Muscle layer of duodenum (tissue), 2 donors: Measurements from ENCODE around the gene ABHD8.
"Not testable (repeated sequence)": the region's sequence is repeated elsewhere in the genome, so short reads cannot be mapped to it uniquely, and the experiment has no call there.

Experiments
- H3K27ac ChIP-seq: one replicate; pipeline ENCODE4 v1.7.0; 2013; ENCODE audit warnings: mild to moderate bottlenecking, low read length
- H3K27me3 ChIP-seq: one replicate; pipeline ENCODE4 v1.7.0; 2013; ENCODE audit warnings: low read depth, mild to moderate bottlenecking, control low read depth, low read length
- H3K36me3 ChIP-seq, 2 donors: one replicate each; pipeline ENCODE4 v1.7.0; 2013; ENCODE audit warnings: low read length in 2 of 2, control low read depth in 1 of 2, mild to moderate bottlenecking in 1 of 2; ENCODE audit not compliant: insufficient read depth in 2 of 2, control insufficient read depth in 1 of 2
- H3K4me1 ChIP-seq, 2 donors: one replicate each; pipeline ENCODE4 v1.7.0; 2013; ENCODE audit warnings: low read length in 2 of 2, mild to moderate bottlenecking in 2 of 2, control low read depth in 1 of 2, moderate library complexity in 1 of 2; ENCODE audit not compliant: insufficient read depth in 2 of 2, control insufficient read depth in 1 of 2
- H3K4me3 ChIP-seq, 2 donors: one replicate each; pipeline ENCODE4 v1.7.0; 2013; ENCODE audit warnings: low read length in 2 of 2, low read depth in 1 of 2, mild to moderate bottlenecking in 1 of 2
- H3K9me3 ChIP-seq, 2 donors: one replicate each; pipeline ENCODE4 v1.7.0; 2013; ENCODE audit warnings: low read length in 2 of 2, control low read depth in 1 of 2, mild to moderate bottlenecking in 1 of 2; ENCODE audit not compliant: control insufficient read depth in 1 of 2
- donor health status: healthy.

Gene ABHD8

DNA sequence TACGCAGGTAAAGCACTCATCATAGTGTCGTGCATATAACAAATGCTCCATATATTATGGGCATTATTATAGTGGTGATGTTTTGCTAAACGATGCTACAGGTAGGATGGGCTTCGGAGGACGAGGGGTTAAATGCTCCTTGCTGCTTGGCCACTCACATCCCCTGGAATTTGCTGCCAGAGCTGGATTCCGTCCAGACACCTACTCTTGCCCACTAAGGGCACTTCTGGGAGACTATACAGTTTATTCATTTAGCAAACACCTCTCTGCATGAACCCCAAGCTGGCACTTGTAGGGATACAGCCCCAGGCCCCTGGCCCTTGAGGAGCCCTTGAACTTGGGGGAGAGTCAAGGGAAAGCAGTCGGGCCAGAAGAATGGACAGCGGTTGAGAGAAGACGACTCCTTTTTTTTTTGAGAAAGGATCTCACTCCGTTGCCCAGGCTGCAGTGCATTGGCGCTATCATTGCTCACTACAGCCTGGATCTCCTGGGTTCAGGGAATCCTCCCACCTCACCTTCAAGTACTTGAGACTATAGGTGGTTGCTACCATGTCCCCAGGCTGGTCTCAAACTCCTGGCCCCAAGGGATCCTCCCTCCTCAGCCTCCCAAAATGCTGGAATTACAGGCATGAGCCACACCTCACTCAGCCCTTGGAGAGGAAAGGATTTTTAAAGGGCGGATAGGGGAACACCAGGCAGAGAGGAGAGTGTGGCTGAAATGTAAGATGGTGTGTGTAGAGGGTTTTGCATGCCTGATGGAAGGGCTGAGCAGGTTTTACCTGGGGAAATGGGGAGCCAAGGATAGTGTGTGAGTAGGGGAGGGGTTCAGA, 1.4 kb upstream of the ABHD8 start:
- Histone ChIP-seq H3K4me1 (peaks cover 13 to 40% of the 10 kb centered on the region in 2 donors), H3K4me3 (no peak overlapping the region), H3K27me3 (no peaks in the 10 kb centered on the region), H3K27ac (peak overlapping the region; percentile 88), H3K36me3 (no peaks in the 10 kb centered on the region), H3K9me3 (no peaks in the 10 kb centered on the region)

DNA sequence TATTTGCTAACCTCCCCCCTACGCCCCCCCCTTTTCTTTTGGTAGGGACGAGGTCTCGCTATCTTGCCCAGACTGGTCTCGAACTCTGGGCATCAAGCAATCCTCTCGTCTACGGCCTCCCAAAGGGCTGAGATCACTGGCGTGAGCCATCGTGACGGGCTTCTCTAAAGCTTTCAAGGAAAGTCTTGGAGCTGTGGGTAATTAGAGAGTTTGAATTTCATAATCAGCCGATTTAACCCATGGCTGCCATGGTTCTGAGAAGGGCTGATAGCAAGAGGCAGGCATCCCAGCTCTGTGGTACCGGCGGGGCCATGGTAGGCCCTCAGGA, 679 bp upstream of the ABHD8 start:
- H3K27ac ChIP-seq: peak overlapping the region; percentile 1

DNA sequence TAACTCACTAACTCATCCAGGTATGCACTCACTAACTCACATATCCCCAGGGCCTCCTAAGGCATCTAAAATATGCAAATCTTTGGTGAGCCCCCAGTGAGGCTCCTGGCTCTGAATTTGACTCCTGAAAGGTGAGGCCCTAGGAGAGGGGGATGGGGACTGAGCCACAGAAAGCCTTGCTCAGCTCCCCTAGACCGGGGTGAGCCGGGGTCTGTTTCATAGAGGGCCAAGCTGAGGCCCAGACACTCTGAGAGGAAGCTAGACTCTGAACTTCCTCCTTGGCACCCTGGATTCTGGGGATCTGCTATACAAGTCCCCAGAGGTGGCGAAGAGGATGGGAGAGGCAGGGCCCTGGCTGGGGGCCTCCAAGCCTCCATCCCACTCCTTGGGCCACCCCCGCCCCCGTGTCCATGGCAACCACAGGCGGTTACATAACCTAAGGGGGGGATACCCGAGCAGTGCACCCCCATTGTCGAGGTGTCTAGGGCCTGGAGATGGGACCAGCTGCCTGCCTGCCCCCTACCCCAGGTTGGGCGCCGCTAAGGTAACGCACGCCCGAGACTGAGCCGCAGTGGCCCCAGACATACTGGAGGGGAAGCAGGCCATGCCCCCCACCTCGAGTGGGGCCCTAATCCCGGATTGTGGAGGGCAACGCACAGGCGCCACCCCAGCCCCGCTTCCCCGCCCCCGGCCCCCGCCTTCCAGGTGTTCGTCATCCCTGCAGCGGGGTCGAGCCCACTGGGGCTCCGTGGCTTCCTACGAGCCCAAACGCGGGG, 646 bp downstream of the ABHD8 start:
- peaks cover 13 to 40% of the 10 kb centered on the region in 2 donors for H3K4me1 ChIP-seq
- H3K27me3 ChIP-seq: no peaks in the 10 kb centered on the region
- H3K36me3 ChIP-seq: peaks cover 0 to 5% of the 10 kb centered on the region in 2 donors
- peak overlapping the region; percentile 48 to 79 for H3K4me3 ChIP-seq
- no peaks in the 10 kb centered on the region for H3K9me3 ChIP-seq
- H3K27ac ChIP-seq: no peak overlapping the region

More for the DNA sequence above, 679 bp upstream of the ABHD8 start:
- peaks cover 13 to 40% of the 10 kb centered on the region in 2 donors for H3K4me1 ChIP-seq
- no peaks in the 10 kb centered on the region for H3K27me3 ChIP-seq
- no peaks in the 10 kb centered on the region for H3K36me3 ChIP-seq
- H3K4me3 ChIP-seq: peak overlapping the region in 1 of 2 donors; percentile 79
- H3K9me3 ChIP-seq: no peaks in the 10 kb centered on the region

DNA sequence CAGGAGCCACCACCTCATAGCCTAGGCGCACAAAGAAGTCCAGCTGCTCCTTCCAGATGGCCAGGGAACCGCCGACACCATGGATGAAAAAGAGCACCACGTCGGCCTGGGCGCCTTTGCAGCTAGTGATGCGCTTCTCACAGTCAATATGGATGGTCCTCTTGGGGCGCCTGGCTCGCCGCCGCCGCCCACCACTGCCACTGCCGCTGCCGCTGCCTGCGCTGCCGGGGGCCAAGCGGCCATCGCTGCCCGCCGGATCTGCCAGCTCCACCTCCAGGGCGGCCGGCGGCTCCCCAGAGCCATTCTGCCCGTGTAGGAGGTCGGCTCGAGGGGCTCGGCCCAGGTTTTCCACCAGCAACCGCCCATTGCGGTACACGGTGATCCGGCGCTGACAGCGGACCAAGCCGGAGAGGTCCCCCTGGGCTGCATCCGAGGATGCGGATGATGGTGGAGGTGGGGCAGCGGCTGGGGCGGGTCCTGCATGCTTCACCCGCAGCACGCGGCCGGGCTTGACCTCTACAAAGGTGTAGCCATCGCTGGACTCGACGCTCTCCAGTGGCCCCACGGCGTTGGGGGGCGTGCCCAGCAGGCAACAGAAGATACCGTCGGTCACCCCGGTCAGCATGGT, 2.1 kb downstream of the ABHD8 start:
- Histone ChIP-seq H3K27me3 (no peaks in the 10 kb centered on the region), H3K9me3 (no peaks in the 10 kb centered on the region), H3K4me1 (peaks cover 7 to 32% of the 10 kb centered on the region in 2 donors), H3K27ac (no peak overlapping the region), H3K4me3 (no peak overlapping the region), H3K36me3 (peaks cover 0 to 5% of the 10 kb centered on the region in 2 donors)

DNA sequence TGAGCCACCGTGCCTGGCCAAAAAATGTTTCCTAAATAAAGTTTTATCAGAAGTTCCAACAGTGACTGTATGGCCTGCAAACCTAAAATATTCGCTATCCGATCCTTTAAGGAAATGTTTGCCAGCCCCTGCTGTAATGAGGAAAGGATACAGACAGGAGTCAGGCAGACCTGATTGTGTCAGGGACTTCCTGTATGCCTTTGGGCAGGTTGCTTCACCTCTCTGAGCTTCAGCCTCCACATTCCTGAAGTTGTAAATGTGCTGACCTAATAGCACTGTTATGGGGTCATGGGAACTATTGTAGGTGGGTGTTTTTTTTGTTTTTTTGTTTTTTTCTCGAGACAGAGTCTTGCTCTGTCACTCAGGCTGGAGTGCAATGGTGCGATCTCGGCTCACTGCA, 6.2 kb downstream of the ABHD8 start:
- no peaks in the 10 kb centered on the region for H3K9me3 ChIP-seq
- peaks cover 0 to 11% of the 10 kb centered on the region in 2 donors for H3K36me3 ChIP-seq
- H3K4me1 ChIP-seq: peaks cover 0 to 7% of the 10 kb centered on the region in 2 donors
- H3K27me3 ChIP-seq: no peaks in the 10 kb centered on the region
- no peak overlapping the region for H3K27ac ChIP-seq
- no peak overlapping the region for H3K4me3 ChIP-seq

DNA sequence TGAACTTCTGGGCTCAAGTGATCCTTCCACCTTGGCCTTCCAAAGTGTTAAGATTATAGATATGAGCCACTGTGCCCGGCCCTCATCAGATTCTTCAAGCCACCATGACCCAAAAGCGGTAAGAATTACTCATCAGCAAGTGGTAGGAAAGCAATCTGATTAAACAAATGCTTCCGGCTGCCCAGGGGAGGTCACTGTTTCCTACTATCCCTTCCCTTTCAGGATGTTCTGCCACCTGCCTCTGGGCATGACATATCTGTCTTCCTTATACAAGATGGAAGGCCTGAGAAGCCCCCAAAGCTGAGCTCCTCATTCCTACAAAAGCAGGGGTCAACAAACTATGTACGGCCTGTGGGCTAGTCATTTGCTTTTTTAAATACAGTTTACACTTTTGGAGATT, 7.0 kb downstream of the ABHD8 start:
- peaks cover 0 to 11% of the 10 kb centered on the region in 2 donors for H3K36me3 ChIP-seq
- H3K4me1 ChIP-seq: peaks cover 0 to 7% of the 10 kb centered on the region in 2 donors
- H3K27me3 ChIP-seq: no peaks in the 10 kb centered on the region
- no peak overlapping the region for H3K4me3 ChIP-seq
- H3K27ac ChIP-seq: no peak overlapping the region
- H3K9me3 ChIP-seq: no peaks in the 10 kb centered on the region

DNA sequence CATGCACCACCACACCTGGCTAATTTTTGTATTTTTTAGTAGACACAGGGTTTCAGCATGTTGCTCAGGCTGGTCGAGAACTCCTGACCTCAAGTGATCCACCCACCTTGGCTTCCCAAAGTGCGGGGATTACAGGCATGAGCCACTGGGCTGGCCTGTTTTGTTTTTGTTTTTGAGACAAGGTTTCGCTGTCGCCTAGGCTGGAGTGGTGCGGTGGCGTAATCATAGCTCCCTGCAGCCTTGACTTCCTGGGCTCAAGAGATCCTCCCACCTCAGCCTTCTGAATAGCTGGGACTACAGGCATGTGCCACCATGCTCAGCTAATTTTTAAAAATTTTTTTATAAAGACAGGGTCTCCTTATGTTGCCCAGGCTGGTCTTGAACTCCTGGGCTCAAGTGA, 7.7 kb downstream of the ABHD8 start:
- H3K27me3 ChIP-seq, H3K9me3 ChIP-seq, H3K4me3 ChIP-seq, H3K4me1 ChIP-seq, H3K27ac ChIP-seq: not testable (repeated sequence)
- peaks cover 0 to 11% of the 10 kb centered on the region in 2 donors for H3K36me3 ChIP-seq

DNA sequence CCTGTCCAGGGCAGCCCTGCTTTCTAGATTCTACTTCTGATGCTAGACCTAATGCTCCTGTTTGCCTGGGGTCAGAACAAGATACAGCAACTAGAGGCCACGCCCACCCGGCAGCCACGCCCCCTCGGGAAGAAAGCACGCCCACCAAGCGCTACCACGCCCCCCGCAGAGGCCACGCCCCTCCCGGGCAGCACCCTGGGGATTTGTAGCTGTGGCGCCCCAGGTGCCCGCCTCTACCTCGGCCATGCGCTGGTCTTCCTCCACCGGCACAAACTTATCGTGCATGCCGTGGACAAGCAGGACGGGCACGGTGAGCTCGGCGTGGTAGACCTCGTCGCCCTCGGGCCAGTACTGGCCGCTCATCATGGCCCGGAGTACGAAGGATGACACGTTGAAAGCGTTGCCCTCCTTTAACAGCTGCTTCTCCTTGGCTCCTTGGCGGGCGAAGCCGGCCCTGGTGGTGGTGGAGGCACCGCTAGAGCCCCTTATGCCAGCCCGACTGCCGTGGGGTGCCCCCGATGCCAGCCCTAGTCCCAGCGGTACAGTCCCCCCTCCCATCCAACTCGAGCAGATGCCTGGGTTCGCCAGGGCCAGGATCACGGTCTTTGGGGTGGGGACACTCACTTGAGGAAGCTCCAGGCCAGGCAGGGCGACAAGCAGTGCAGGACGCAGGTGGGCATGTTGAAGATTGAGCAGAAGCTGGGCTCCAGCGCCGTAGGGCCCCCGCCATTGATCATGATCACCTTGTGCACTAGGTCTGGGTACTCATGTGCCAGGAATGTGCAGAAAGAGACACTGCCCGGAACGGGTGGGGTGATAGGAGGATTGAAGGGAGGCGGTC, 9.0 kb downstream of the ABHD8 start:
- H3K36me3 ChIP-seq: peaks cover 0 to 11% of the 10 kb centered on the region in 2 donors
- H3K9me3 ChIP-seq: no peaks in the 10 kb centered on the region
- H3K27ac ChIP-seq: no peak overlapping the region
- peaks cover 0 to 10% of the 10 kb centered on the region in 2 donors for H3K4me1 ChIP-seq
- H3K4me3 ChIP-seq: no peak overlapping the region
- H3K27me3 ChIP-seq: no peaks in the 10 kb centered on the region

DNA sequence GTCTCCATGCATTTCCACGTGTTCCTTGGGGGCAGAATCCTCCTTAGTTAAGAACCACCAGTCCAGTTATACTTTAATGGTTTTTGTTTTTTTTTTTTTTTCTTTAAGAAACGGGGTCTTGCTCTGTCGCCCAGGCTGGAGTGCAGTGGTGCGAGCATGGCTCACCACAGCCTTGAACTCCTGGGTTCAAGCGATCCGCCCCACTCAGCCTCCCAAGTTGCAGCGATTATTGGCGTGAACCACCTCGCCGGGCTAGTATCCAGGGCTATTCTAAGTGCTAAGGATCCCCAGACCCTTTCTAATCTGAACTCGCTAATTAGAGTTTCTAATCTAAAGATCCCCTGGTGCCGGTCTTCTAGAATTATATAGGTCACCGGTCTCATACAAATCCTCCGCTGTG, 9.6 kb downstream of the ABHD8 start:
- no peaks in the 10 kb centered on the region for H3K27me3 ChIP-seq
- no peaks in the 10 kb centered on the region for H3K9me3 ChIP-seq
- peaks cover 0 to 10% of the 10 kb centered on the region in 2 donors for H3K4me1 ChIP-seq
- H3K36me3 ChIP-seq: peaks cover 0 to 11% of the 10 kb centered on the region in 2 donors
- no peak overlapping the region for H3K27ac ChIP-seq
- no peak overlapping the region for H3K4me3 ChIP-seq

DNA sequence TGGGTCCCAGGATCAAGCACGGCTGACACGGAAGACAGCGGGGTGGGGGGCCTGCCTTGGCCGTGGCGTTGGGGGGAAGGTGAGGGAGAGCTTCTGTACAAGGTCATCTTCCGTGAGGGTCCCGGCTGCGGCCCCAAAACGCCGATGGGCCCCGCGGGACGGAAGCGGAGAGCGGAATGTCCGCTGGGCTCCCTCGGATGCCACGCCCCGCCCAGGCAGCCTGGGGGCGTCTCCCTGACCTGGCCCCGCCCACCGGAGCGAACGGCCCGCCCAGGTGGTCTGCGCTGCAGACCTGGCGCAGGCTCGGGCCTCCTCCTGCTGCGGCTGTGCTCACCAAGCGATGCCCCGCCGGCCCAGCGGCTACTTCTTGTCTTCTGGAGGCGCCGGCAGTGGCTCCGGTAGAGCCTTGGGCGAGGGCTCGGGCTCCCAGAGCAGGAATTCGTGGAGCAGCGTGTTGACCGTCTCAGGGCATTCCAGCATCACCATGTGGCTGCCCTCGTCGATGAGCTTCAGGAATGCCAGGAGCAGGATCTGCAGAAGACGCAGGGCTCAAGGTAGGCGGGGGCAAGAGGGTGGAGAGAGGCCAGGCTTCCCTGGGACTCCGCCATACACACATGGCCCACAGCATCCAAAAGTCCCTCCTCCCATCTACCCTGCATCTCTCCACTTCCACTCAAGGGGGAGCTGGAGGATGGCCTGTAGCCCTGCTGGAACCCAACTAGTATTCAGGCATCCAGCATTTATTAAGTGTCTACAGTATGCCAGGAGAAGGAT, 10.7 kb downstream of the ABHD8 start:
- Histone ChIP-seq H3K4me1 (peaks cover 0 to 10% of the 10 kb centered on the region in 2 donors), H3K4me3 (peak overlapping the region; percentile 55 to 79), H3K27me3 (no peaks in the 10 kb centered on the region), H3K9me3 (no peaks in the 10 kb centered on the region), H3K36me3 (peaks cover 0 to 6% of the 10 kb centered on the region in 2 donors), H3K27ac (no peak overlapping the region)
